SK-N-SH (cell line): Measurements from ENCODE around the gene CYP2A13.

Experiments
- EP300 ChIP-seq, 2 experiments: IDR thresholded peaks; 2 replicates each; pipeline versions ENCODE4 v1.4.0 to v1.6.1; 2012; ENCODE audit warnings: borderline replicate concordance in 1 of 2, low read depth in 1 of 2, low read length in 1 of 2
- FOSL2 ChIP-seq: IDR thresholded peaks from 2 replicates; pipeline ENCODE4 v1.4.0; 2012; ENCODE audit warnings: low read depth, mild to moderate bottlenecking, moderate library complexity, borderline replicate concordance
- FOXM1 ChIP-seq: IDR thresholded peaks from 2 replicates; pipeline ENCODE4 v1.4.0; 2012; ENCODE audit warnings: low read depth, mild to moderate bottlenecking
- GATA2 ChIP-seq: sonication (generic); formaldehyde crosslinking; IDR thresholded peaks from 2 replicates; pipeline ENCODE4 v1.5.0; 2020; ENCODE audit warnings: mild to moderate bottlenecking, missing genetic modification reagents
- NFIC ChIP-seq: IDR thresholded peaks from 2 replicates; pipeline ENCODE4 v1.4.0; 2012; ENCODE audit warnings: borderline replicate concordance
- POLR2AphosphoS5 ChIP-seq: IDR thresholded peaks from 2 replicates; pipeline ENCODE4 v1.6.1; 2012; ENCODE audit warnings: low read depth, low read length
- RAD21 ChIP-seq: IDR thresholded peaks from 2 replicates; pipeline ENCODE4 v1.6.1; 2012; ENCODE audit warnings: mild to moderate bottlenecking, low read length
- RCOR1 ChIP-seq: fragments of 150-350 bp; IDR thresholded peaks from 2 replicates; pipeline ENCODE4 v1.6.1; 2017; ENCODE audit warnings: antibody characterized with exemption, low read length
- RXRA ChIP-seq: IDR thresholded peaks from 2 replicates; pipeline ENCODE4 v1.4.0; 2012; ENCODE audit warnings: low read depth, mild to moderate bottlenecking, borderline replicate concordance
- TCF12 ChIP-seq: IDR thresholded peaks from 2 replicates; pipeline ENCODE4 v1.4.0; 2012
- TF ChIP-seq, protein P1 (sequence below): fragments of 200-600 bp; sonication (generic); IDR thresholded peaks from 2 replicates; pipeline ENCODE4 v1.6.1; 2017; ENCODE audit warnings: antibody characterized with exemption, mild to moderate bottlenecking, moderate library complexity
- TF ChIP-seq, protein P2 (sequence below): IDR thresholded peaks from 2 replicates; pipeline ENCODE4 v1.4.0; 2012; ENCODE audit warnings: low read depth
- TF ChIP-seq, protein P3 (sequence below): IDR thresholded peaks from 2 replicates; pipeline ENCODE4; 2012
- TF ChIP-seq, protein P4 (sequence below): IDR thresholded peaks from 2 replicates; pipeline ENCODE4 v1.4.0; 2012; ENCODE audit warnings: low read depth, borderline replicate concordance

DNA sequence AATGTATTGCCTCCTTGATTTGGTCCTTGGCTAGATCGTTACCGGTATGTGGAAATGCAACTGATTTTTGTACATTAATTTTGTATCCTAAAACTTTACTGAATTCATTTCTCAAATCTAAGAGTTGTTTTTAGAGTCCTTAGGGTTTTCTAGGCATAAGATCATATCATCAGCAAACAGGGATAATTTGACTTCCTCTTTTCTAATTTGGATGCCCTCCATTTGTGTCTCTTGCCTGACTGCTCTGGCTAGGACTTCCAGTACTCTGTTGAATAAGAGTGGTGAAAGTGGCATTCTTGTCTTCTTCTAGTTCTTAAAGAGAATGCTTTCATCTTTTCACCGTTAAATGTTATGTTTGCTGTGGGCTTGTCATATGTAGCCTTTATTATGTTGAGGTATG is 12.0 kb upstream of the CYP2A13 start:
- no peak for TF ChIP-seq RCOR1
- TF ChIP-seq EP300 (IDR thresholded peaks at IDR 0.05; ENCODE audit: borderline replicate concordance in 1 of 2, low read depth in 1 of 2, low read length in 1 of 2) = no peak
- TF ChIP-seq NFIC = no peak
- TF ChIP-seq TCF12 = no peak
- TF ChIP-seq, protein P1, sequence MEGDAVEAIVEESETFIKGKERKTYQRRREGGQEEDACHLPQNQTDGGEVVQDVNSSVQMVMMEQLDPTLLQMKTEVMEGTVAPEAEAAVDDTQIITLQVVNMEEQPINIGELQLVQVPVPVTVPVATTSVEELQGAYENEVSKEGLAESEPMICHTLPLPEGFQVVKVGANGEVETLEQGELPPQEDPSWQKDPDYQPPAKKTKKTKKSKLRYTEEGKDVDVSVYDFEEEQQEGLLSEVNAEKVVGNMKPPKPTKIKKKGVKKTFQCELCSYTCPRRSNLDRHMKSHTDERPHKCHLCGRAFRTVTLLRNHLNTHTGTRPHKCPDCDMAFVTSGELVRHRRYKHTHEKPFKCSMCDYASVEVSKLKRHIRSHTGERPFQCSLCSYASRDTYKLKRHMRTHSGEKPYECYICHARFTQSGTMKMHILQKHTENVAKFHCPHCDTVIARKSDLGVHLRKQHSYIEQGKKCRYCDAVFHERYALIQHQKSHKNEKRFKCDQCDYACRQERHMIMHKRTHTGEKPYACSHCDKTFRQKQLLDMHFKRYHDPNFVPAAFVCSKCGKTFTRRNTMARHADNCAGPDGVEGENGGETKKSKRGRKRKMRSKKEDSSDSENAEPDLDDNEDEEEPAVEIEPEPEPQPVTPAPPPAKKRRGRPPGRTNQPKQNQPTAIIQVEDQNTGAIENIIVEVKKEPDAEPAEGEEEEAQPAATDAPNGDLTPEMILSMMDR = no peak
- no peak for TF ChIP-seq RXRA
- TF ChIP-seq, protein P2, sequence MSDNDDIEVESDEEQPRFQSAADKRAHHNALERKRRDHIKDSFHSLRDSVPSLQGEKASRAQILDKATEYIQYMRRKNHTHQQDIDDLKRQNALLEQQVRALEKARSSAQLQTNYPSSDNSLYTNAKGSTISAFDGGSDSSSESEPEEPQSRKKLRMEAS = no peak
- TF ChIP-seq, protein P3, sequence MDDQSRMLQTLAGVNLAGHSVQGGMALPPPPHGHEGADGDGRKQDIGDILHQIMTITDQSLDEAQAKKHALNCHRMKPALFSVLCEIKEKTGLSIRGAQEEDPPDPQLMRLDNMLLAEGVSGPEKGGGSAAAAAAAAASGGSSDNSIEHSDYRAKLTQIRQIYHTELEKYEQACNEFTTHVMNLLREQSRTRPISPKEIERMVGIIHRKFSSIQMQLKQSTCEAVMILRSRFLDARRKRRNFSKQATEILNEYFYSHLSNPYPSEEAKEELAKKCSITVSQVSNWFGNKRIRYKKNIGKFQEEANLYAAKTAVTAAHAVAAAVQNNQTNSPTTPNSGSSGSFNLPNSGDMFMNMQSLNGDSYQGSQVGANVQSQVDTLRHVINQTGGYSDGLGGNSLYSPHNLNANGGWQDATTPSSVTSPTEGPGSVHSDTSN = no peak
- no peak for TF ChIP-seq GATA2 (CRISPR knock-in tag)
- no peak for TF ChIP-seq FOSL2
- no peak for TF ChIP-seq POLR2AphosphoS5
- TF ChIP-seq RAD21 = no peak
- no peak for TF ChIP-seq FOXM1
- TF ChIP-seq, protein P4, sequence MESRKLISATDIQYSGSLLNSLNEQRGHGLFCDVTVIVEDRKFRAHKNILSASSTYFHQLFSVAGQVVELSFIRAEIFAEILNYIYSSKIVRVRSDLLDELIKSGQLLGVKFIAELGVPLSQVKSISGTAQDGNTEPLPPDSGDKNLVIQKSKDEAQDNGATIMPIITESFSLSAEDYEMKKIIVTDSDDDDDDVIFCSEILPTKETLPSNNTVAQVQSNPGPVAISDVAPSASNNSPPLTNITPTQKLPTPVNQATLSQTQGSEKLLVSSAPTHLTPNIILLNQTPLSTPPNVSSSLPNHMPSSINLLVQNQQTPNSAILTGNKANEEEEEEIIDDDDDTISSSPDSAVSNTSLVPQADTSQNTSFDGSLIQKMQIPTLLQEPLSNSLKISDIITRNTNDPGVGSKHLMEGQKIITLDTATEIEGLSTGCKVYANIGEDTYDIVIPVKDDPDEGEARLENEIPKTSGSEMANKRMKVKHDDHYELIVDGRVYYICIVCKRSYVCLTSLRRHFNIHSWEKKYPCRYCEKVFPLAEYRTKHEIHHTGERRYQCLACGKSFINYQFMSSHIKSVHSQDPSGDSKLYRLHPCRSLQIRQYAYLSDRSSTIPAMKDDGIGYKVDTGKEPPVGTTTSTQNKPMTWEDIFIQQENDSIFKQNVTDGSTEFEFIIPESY = no peak
